WTC11 (cell line): ENCODE data around the gene MMGT1. TPM values are rescaled to one million over a fixed set of nuclear protein-coding genes. Genes with fewer than 3 reads are reported as not detected.

Source experiments
- ATAC-seq: fragments of 200-7000 bp; cut with Tn5 transposase; 2 replicates; pipeline ENCODE4 v1.10.0; 2021; ENCODE audit warnings: mild to moderate bottlenecking, moderate library complexity
- CTCF ChIA-PET: fragments of 300-600 bp; sonication (Branson Sonifier 250); formaldehyde crosslinking; loops from one replicate; lab custom pipeline; 2021; ENCODE audit warnings: antibody characterized with exemption; lab: Charles Lee
- POLR2A ChIA-PET: fragments of 350-600 bp; sonication (Branson Sonifier 250); formaldehyde crosslinking; loops from one replicate; lab custom pipeline; 2021; ENCODE audit warnings: antibody characterized with exemption; lab: Charles Lee
- DNase-seq: peaks from one replicate; pipeline ENCODE4 v3.0.0; 2021; ENCODE audit warnings: low spot score
- H3K27ac Mint-ChIP-seq: 2 replicates; pipeline ENCODE4 v1.8.0; 2021; ENCODE audit warnings: mixed read lengths
- H3K27me3 Mint-ChIP-seq: 2 replicates; pipeline ENCODE4 v1.8.0; 2021; ENCODE audit warnings: low read depth, mild to moderate bottlenecking, moderate library complexity, mixed read lengths
- H3K36me3 Mint-ChIP-seq: 2 replicates; pipeline ENCODE4 v1.8.0; 2021; ENCODE audit warnings: mixed read lengths
- H3K4me1 Mint-ChIP-seq: 2 replicates; pipeline ENCODE4 v1.8.0; 2022; ENCODE audit warnings: mixed read lengths
- H3K4me3 Mint-ChIP-seq: 2 replicates; pipeline ENCODE4 v1.8.0; 2021; ENCODE audit warnings: mild to moderate bottlenecking, moderate library complexity, mixed read lengths
- H3K9me3 Mint-ChIP-seq: 2 replicates; pipeline ENCODE4 v1.8.0; 2021; ENCODE audit warnings: mixed read lengths
- FOXK1 ChIP-seq: sonication (generic); formaldehyde crosslinking; IDR thresholded peaks from 2 replicates; pipeline ENCODE4 v1.8.0; 2022; ENCODE audit warnings: mild to moderate bottlenecking, moderate library complexity, missing genetic modification reagents
- IRF2 ChIP-seq: sonication (generic); formaldehyde crosslinking; IDR thresholded peaks from 2 replicates; pipeline ENCODE4 v1.8.0; 2022; ENCODE audit warnings: low read depth, missing genetic modification reagents, borderline replicate concordance
- JAZF1 ChIP-seq: fragments of 250-450 bp; sonication (Bioruptor Pico); IDR thresholded peaks from 2 replicates; pipeline ENCODE4 v1.9.0; 2021; ENCODE audit warnings: moderate library complexity, mild to moderate bottlenecking, inconsistent platforms
- MXD4 ChIP-seq: fragments of 250-450 bp; sonication (Bioruptor Pico); IDR thresholded peaks from 2 replicates; pipeline ENCODE4 v1.8.0; 2021; ENCODE audit warnings: mild to moderate bottlenecking, moderate library complexity, borderline replicate concordance
- NR2C2 ChIP-seq: sonication (generic); formaldehyde crosslinking; IDR thresholded peaks from 2 replicates; pipeline ENCODE4 v1.8.0; 2022; ENCODE audit warnings: mild to moderate bottlenecking, missing genetic modification reagents
- NR3C1 ChIP-seq: sonication (generic); formaldehyde crosslinking; conservative IDR thresholded peaks from 2 replicates; pipeline ENCODE4 v1.8.1; 2023; ENCODE audit warnings: low read depth, mild to moderate bottlenecking, missing genetic modification reagents
- TEAD1 ChIP-seq: sonication (generic); formaldehyde crosslinking; IDR thresholded peaks from 2 replicates; pipeline ENCODE4 v1.8.0; 2022; ENCODE audit warnings: mild to moderate bottlenecking, missing genetic modification reagents
- TP53 ChIP-seq: sonication (generic); formaldehyde crosslinking; IDR thresholded peaks from 2 replicates; pipeline ENCODE4 v1.8.1; 2023; ENCODE audit warnings: mild to moderate bottlenecking, missing genetic modification reagents
- ZNF138 ChIP-seq: sonication (generic); formaldehyde crosslinking; conservative IDR thresholded peaks from 2 replicates; pipeline ENCODE4 v1.8.1; 2022; ENCODE audit warnings: mild to moderate bottlenecking, moderate library complexity, missing genetic modification reagents
- ZNF219 ChIP-seq: sonication (generic); formaldehyde crosslinking; IDR thresholded peaks from 2 replicates; pipeline ENCODE4 v1.8.0; 2023; ENCODE audit warnings: missing genetic modification reagents, mild to moderate bottlenecking, borderline replicate concordance
- ZNF416 ChIP-seq: fragments of 250-450 bp; sonication (Bioruptor Pico); IDR thresholded peaks from 2 replicates; pipeline ENCODE4 v1.9.0; 2021; ENCODE audit warnings: mild to moderate bottlenecking, inconsistent platforms
- total RNA-seq: library from RNA; stranded (reverse); gene quantifications from 3 replicates; pipeline ENCODE4 v1.2.3, GENCODE V29; 2021
- TF ChIP-seq, protein P1 (sequence below): fragments of 250-450 bp; sonication (Bioruptor Pico); IDR thresholded peaks from 2 replicates; pipeline ENCODE4 v1.9.0; 2021; ENCODE audit warnings: mild to moderate bottlenecking
- TF ChIP-seq, protein P2 (sequence below): sonication (generic); formaldehyde crosslinking; IDR thresholded peaks from 2 replicates; pipeline ENCODE4 v1.8.1; 2023; ENCODE audit warnings: mild to moderate bottlenecking, missing genetic modification reagents
- TF ChIP-seq, protein P3 (sequence below): fragments of 250-450 bp; sonication (Bioruptor Pico); IDR thresholded peaks from 2 replicates; pipeline ENCODE4 v1.8.0; 2021; ENCODE audit warnings: mild to moderate bottlenecking
- TF ChIP-seq, protein P4 (sequence below): sonication (generic); formaldehyde crosslinking; IDR thresholded peaks from 2 replicates; pipeline ENCODE4 v1.8.0; 2023; ENCODE audit warnings: mild to moderate bottlenecking, missing genetic modification reagents
- TF ChIP-seq, protein P5 (sequence below): sonication (generic); formaldehyde crosslinking; IDR thresholded peaks from 2 replicates; pipeline ENCODE4 v1.8.0; 2022; ENCODE audit warnings: missing genetic modification reagents
- TF ChIP-seq, protein P6 (sequence below): sonication (generic); formaldehyde crosslinking; IDR thresholded peaks from 2 replicates; pipeline ENCODE4 v1.8.0; 2023; ENCODE audit warnings: missing genetic modification reagents
- TF ChIP-seq, protein P7 (sequence below): sonication (generic); formaldehyde crosslinking; IDR thresholded peaks from 2 replicates; pipeline ENCODE4 v1.8.1; 2023; ENCODE audit warnings: mild to moderate bottlenecking, missing genetic modification reagents, moderate library complexity
- TF ChIP-seq, protein P8 (sequence below): fragments of 200-600 bp; IDR thresholded peaks from 2 replicates; pipeline ENCODE4 v1.8.0; 2022; ENCODE audit warnings: antibody characterized with exemption

MMGT1 gene
- total RNA-seq, 1 experiment from 2014 or later: 15.4 TPM

DNA sequence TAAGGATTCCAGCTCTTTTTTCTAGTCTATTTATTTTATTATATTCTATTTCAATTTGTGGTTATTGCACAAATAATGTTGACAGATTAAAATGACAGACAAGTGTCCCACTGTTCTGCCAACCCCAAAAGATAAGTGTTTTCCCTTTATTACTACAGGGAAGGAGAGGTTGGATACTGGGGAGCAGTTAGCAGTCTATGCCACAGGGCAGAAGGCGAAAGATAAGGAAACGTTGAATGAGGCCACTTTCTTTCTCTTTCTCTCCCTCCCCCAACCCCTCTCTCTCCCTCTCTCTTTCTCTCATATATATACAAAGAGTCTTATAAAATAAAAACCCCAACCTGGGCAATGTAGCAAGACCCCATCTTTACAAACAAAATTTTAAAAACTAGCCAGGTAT lies 43.1 kb upstream of the MMGT1 start:
- ATAC-seq (no peak), DNase-seq (no peak)
- TF ChIP-seq TP53 (CRISPR knock-in tag) (no peak), ZNF219 (CRISPR knock-in tag) (no peak), MXD4 (no peak), IRF2 (no peak)
- TF ChIP-seq, protein P1, sequence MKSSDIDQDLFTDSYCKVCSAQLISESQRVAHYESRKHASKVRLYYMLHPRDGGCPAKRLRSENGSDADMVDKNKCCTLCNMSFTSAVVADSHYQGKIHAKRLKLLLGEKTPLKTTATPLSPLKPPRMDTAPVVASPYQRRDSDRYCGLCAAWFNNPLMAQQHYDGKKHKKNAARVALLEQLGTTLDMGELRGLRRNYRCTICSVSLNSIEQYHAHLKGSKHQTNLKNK: no peak
- TF ChIP-seq, protein P2, sequence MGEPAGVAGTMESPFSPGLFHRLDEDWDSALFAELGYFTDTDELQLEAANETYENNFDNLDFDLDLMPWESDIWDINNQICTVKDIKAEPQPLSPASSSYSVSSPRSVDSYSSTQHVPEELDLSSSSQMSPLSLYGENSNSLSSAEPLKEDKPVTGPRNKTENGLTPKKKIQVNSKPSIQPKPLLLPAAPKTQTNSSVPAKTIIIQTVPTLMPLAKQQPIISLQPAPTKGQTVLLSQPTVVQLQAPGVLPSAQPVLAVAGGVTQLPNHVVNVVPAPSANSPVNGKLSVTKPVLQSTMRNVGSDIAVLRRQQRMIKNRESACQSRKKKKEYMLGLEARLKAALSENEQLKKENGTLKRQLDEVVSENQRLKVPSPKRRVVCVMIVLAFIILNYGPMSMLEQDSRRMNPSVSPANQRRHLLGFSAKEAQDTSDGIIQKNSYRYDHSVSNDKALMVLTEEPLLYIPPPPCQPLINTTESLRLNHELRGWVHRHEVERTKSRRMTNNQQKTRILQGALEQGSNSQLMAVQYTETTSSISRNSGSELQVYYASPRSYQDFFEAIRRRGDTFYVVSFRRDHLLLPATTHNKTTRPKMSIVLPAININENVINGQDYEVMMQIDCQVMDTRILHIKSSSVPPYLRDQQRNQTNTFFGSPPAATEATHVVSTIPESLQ: no peak
- TF ChIP-seq, protein P3, sequence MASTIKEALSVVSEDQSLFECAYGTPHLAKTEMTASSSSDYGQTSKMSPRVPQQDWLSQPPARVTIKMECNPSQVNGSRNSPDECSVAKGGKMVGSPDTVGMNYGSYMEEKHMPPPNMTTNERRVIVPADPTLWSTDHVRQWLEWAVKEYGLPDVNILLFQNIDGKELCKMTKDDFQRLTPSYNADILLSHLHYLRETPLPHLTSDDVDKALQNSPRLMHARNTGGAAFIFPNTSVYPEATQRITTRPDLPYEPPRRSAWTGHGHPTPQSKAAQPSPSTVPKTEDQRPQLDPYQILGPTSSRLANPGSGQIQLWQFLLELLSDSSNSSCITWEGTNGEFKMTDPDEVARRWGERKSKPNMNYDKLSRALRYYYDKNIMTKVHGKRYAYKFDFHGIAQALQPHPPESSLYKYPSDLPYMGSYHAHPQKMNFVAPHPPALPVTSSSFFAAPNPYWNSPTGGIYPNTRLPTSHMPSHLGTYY (CRISPR knock-in tag): no peak
- TF ChIP-seq, protein P4, sequence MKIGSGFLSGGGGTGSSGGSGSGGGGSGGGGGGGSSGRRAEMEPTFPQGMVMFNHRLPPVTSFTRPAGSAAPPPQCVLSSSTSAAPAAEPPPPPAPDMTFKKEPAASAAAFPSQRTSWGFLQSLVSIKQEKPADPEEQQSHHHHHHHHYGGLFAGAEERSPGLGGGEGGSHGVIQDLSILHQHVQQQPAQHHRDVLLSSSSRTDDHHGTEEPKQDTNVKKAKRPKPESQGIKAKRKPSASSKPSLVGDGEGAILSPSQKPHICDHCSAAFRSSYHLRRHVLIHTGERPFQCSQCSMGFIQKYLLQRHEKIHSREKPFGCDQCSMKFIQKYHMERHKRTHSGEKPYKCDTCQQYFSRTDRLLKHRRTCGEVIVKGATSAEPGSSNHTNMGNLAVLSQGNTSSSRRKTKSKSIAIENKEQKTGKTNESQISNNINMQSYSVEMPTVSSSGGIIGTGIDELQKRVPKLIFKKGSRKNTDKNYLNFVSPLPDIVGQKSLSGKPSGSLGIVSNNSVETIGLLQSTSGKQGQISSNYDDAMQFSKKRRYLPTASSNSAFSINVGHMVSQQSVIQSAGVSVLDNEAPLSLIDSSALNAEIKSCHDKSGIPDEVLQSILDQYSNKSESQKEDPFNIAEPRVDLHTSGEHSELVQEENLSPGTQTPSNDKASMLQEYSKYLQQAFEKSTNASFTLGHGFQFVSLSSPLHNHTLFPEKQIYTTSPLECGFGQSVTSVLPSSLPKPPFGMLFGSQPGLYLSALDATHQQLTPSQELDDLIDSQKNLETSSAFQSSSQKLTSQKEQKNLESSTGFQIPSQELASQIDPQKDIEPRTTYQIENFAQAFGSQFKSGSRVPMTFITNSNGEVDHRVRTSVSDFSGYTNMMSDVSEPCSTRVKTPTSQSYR (CRISPR knock-in tag): no peak
- POLR2A ChIA-PET: no interaction called here
- H3K4me1 Mint-ChIP-seq: no peaks in the 10 kb centered on the region
- H3K27me3 Mint-ChIP-seq: no peaks in the 10 kb centered on the region
- no peaks in the 10 kb centered on the region for H3K9me3 Mint-ChIP-seq
- no peak overlapping the region for H3K4me3 Mint-ChIP-seq
- no peak overlapping the region for H3K27ac Mint-ChIP-seq
- CTCF ChIA-PET: no interaction called here
- peaks cover 20% of the 10 kb centered on the region for H3K36me3 Mint-ChIP-seq

DNA sequence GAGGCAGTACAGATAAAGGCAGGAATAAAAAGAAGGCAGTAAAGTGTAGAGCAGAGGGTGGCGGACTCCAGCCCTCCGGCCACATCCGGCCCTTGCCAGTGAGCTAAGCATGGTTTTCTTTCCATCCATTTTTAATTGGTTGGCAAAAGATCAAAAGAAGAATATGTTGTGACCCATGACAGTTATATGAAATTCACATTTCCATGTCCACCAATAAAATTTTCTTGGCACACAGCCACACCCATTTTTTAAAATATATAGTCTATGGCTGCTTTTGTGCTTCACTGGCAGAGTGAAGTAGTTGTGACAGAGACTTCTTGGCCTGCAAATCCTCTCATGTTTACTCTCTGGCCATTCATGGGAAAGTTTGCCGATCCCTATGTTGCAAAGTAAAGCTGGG lies 41.2 kb upstream of the MMGT1 start:
- POLR2A ChIA-PET: no interaction called here
- DNase-seq: no peak
- Mint-ChIP-seq H3K9me3 (no peaks in the 10 kb centered on the region), H3K27ac (no peak overlapping the region), H3K36me3 (peaks cover 13% of the 10 kb centered on the region), H3K4me3 (no peak overlapping the region), H3K4me1 (no peaks in the 10 kb centered on the region), H3K27me3 (no peaks in the 10 kb centered on the region)
- ATAC-seq: no peak
- CTCF ChIA-PET: no interaction called here
- no peak for TF ChIP-seq FOXK1 (CRISPR knock-in tag)
- no peak for TF ChIP-seq TEAD1
- TF ChIP-seq, protein P5, sequence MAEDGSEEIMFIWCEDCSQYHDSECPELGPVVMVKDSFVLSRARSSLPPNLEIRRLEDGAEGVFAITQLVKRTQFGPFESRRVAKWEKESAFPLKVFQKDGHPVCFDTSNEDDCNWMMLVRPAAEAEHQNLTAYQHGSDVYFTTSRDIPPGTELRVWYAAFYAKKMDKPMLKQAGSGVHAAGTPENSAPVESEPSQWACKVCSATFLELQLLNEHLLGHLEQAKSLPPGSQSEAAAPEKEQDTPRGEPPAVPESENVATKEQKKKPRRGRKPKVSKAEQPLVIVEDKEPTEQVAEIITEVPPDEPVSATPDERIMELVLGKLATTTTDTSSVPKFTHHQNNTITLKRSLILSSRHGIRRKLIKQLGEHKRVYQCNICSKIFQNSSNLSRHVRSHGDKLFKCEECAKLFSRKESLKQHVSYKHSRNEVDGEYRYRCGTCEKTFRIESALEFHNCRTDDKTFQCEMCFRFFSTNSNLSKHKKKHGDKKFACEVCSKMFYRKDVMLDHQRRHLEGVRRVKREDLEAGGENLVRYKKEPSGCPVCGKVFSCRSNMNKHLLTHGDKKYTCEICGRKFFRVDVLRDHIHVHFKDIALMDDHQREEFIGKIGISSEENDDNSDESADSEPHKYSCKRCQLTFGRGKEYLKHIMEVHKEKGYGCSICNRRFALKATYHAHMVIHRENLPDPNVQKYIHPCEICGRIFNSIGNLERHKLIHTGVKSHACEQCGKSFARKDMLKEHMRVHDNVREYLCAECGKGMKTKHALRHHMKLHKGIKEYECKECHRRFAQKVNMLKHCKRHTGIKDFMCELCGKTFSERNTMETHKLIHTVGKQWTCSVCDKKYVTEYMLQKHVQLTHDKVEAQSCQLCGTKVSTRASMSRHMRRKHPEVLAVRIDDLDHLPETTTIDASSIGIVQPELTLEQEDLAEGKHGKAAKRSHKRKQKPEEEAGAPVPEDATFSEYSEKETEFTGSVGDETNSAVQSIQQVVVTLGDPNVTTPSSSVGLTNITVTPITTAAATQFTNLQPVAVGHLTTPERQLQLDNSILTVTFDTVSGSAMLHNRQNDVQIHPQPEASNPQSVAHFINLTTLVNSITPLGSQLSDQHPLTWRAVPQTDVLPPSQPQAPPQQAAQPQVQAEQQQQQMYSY (CRISPR knock-in tag): no peak
- no peak for TF ChIP-seq ZNF138
- TF ChIP-seq, protein P6, sequence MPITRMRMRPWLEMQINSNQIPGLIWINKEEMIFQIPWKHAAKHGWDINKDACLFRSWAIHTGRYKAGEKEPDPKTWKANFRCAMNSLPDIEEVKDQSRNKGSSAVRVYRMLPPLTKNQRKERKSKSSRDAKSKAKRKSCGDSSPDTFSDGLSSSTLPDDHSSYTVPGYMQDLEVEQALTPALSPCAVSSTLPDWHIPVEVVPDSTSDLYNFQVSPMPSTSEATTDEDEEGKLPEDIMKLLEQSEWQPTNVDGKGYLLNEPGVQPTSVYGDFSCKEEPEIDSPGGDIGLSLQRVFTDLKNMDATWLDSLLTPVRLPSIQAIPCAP (CRISPR knock-in tag): no peak
- TF ChIP-seq, protein P7, sequence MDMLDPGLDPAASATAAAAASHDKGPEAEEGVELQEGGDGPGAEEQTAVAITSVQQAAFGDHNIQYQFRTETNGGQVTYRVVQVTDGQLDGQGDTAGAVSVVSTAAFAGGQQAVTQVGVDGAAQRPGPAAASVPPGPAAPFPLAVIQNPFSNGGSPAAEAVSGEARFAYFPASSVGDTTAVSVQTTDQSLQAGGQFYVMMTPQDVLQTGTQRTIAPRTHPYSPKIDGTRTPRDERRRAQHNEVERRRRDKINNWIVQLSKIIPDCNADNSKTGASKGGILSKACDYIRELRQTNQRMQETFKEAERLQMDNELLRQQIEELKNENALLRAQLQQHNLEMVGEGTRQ (CRISPR knock-in tag): no peak
- no peak for TF ChIP-seq ZNF416
- TF ChIP-seq, protein P8, sequence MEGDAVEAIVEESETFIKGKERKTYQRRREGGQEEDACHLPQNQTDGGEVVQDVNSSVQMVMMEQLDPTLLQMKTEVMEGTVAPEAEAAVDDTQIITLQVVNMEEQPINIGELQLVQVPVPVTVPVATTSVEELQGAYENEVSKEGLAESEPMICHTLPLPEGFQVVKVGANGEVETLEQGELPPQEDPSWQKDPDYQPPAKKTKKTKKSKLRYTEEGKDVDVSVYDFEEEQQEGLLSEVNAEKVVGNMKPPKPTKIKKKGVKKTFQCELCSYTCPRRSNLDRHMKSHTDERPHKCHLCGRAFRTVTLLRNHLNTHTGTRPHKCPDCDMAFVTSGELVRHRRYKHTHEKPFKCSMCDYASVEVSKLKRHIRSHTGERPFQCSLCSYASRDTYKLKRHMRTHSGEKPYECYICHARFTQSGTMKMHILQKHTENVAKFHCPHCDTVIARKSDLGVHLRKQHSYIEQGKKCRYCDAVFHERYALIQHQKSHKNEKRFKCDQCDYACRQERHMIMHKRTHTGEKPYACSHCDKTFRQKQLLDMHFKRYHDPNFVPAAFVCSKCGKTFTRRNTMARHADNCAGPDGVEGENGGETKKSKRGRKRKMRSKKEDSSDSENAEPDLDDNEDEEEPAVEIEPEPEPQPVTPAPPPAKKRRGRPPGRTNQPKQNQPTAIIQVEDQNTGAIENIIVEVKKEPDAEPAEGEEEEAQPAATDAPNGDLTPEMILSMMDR: no peak
- TF ChIP-seq NR2C2 (CRISPR knock-in tag): no peak
- TF ChIP-seq NR3C1 (CRISPR knock-in tag): no peak
- TF ChIP-seq JAZF1: no peak
